CD4-positive, alpha-beta T cell treated with Interleukin-12 subunit alpha and Interleukin-12 subunit beta, for 1 hour (primary cell): ENCODE data around the gene CMIP.
A peak's percentile ranks its signal among the peaks of the same experiment; 100 is the strongest.

Experiments
- DNase-seq: peaks from one replicate; pipeline ENCODE4 v3.0.0-alpha.2; 2020

The CMIP gene

DNA sequence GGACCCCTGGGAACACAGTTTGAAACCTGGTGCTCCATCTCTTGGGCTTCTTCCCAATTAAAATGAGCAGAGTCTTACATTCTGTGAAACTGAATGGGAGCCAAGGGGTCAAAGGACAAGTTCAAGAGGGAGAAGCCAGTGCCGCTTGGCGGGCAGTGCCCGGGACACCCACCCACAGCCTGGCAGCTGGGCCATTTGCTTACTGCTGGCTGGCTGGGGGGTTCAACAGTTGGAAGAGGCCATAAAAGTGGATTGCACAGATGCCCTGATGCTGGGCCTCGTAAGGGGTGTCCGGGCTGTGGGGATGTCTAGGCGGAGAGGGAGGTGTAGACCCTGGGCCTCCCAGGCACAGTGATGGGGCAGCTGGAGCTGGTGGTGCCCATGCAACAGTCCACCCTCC, 52.1 kb downstream of the CMIP start:
- no peak for DNase-seq

DNA sequence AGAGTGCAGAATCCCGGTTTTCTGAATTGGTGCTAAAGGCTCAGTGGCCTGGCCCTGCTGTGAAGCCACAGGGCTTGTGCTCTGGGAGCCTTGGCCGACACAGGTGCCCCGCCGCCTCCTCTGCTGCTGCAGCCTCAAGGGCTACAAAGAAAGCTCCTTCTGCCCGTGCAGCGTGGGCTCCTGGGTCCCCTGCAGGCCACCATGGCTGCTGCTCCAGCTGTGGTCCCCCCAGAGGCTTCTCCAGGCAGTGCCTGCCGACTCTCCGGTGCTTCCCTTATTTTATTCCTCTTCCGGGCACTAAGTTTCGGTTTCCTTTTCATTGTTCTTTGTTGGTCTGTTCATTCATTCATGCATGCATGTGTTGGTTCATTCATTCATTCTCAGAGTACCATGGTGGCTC, 53.1 kb downstream of the CMIP start:
- peak; percentile 26 for DNase-seq

DNA sequence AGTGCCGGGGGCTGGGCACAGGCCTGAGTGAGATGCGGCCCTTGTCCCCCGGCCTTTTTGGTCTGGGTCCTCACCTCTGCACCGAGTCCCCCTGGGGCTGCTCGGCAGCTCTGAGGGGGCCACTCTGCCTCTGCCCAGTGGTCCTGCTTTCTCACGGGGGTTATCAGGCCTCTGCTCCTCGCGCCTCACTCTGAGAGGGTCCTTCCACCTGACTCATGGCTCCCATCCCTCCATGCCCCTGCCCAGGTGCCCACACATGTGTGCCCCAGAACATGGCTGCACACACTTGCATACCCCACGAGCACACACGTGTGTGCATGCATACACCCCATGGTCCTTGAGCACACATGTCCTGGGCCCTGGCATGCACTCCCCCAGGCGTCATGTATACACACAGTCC, 53.7 kb downstream of the CMIP start:
- no peak for DNase-seq

DNA sequence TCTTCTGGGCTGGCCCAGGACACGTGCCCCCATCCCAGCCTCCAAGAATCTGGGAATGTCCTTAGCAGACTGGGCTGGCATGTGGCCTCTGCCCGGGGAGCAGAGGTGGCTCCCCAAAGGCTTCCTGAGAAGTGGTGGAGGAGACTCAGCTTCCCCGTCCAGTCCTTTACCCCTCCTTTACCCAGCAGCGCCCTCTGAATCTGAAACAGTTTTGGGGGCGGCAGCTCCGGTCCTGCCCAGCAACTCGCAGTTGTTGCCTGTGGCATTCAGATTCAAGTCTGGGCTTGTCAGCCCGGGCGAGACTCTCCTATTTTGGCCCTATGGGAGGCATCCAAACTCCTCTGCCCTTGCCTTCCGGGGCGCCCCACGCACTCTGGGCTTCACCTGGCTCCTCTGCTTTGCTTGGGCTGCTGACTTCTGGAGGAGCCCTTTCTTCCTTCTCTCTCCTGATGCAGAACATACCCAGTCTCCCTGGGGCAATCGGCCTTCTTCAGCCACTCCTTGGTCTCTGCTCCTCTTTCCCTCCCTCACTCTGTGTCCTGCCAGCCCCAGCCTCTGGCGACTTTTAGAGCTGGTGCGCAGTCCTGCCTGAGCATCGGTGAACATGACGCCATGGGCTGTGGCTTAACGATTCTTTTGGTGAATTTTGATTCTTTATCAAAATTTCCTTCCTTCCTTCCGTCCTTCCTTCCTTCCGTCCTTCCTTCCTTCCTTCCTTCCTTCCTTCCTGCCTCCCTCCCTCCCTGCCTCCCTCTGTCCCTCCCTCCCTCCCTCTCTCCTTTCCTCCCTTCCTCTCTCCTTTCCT, 55.2 kb downstream of the CMIP start:
- no peak for DNase-seq

DNA sequence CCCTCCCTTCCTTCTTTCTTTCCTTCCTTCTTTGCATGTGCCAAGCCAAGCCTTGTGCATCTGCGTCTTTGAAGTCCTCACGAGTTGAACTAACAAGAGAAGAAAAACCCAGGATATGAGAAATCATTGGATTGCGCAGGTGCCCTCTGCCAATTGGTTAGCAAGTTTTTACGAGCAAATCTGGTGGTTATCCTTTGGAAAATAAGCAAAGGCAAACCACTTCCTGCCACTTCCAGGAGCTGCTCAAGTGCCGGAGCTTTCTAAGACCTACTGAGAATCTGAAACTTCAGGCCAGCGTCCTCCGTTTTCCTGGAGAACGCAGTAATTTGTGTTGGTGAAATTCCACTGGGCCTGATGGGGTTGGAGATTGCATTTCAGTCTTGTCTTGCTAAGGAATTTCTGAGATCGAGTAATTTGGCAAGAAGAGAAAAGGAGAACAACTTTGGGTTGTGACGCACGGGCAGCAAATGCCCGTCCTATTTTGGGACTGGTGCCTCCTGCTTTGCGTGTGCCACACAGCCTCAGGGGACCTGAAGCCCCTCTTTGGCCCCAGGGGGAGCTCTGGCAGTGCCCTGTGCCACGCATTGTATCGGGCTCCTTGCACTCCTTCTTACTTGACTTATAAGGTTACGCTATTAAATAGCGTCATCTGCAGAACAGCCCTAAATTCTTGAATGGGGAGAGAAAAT, 56.4 kb downstream of the CMIP start:
- DNase-seq = no peak

DNA sequence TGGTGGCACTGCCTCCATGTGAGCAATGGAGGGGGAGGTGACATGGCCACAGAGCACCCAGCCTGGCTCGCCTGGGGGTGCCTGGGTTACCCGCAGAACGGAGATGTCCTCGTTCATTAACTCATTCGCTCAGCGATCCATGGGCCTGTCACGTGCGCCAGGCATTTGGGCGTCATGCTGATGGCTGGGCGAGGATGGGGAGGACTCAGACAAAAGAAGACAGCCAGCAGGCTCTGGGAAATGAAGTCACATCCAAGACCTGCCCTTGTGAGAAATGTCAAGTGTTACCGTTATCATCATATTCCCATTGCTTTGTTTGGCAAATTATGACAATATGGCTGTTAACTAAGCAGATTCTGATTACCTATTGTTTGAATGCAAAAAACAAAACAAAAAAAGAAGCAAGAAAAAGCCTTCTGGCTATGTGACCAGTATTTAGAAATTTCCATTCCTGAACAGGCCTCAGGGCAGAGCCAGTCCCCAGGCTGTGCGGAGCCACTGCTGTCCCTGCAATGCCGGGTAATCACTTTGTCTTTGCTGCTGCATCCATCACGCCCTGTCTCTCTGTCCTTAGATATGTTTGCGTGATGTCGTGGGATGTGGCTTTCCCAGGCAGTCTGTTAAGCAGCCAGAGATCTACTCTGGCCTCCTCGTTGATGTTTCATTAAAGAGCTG, 57.9 kb downstream of the CMIP start:
- DNase-seq = no peak

DNA sequence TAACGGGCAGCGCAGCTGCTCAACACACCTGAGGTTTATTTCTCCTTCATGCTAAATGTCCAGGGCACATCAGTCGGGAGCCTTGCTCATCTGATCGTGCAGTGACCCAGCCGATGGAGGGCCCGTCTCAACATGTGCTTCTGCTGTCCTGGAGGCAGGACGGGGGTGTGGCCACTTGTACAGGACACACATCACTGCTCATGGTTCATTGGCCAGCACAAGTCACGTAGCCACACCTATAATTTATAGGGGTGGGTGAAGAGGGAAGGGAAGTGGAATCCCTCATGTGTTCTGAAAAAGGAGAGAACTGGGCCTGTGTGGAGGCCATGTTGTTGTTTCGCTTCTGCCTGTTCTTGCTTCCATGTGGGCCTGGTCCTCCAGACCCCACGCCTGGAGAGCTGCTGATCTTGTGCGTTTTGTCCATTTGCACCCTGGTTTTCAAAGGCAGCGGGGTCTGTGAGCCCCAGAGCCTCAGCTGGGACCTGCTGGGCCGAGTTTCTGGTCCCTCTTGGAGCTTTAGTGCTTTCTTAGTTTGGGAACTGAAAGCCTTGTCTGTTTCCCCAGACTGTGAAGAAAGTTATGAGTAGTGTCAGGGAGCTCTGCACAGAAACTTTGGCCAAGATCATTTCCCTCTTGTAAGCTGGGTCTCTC, 60.5 kb downstream of the CMIP start:
- DNase-seq = no peak

DNA sequence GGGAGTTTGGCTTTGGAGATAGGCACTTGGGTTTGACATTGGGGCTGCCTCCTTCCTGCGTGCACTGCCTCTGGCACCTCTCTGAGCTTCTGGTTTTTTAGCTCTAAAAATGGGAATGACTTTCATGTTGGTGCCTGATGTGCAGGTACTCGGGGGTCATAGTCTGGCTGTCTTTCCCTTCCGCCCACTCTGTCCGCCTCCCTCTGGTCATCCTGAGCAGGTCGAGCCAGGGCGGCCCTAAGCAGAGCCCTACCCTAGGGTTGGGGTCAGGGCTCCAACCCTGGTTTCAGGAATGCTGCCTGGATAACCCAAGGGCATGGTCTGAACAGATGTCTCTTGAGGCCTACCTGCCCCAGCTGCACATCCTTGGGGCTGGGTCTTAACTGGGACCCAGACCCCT, 64.8 kb downstream of the CMIP start:
- no peak for DNase-seq

DNA sequence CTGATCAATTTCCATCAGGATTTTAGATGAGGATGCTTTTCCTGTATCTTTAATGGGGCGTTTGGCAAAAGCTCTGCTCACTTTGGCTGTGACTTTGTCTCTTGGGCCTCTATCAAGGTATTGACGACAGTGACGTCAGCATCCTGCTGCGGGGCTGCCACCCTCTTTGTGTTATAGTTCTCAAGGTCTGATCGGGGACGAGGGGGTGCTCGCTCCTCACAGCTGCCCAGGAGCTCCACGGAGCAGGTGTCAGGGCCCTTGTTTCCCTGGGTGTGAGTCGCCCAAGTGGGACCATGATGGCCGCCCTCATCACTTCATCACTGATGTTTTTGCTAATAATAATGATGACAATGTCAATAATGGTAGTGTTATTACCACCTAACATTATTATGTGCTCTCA, 65.4 kb downstream of the CMIP start:
- DNase-seq = no peak

DNA sequence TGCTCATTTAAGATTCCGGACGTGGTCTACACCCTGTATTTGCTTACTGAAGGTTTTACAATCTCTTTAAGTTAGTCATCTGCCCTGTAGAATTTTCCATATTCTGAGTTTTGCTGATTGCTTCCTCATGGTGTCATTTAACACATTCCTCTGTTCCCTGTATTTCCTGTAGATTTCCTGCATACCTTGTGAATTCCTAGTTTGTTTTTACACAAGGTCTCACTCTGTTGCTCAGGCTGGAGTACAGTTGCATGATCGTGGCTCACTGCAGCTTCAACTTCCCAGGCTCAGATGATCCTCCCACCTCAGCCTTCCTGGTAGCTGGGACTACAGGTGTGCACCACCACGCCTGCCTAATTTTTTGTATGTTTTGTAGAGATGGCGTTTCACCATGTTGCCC, 66.8 kb downstream of the CMIP start:
- DNase-seq = no peak

DNA sequence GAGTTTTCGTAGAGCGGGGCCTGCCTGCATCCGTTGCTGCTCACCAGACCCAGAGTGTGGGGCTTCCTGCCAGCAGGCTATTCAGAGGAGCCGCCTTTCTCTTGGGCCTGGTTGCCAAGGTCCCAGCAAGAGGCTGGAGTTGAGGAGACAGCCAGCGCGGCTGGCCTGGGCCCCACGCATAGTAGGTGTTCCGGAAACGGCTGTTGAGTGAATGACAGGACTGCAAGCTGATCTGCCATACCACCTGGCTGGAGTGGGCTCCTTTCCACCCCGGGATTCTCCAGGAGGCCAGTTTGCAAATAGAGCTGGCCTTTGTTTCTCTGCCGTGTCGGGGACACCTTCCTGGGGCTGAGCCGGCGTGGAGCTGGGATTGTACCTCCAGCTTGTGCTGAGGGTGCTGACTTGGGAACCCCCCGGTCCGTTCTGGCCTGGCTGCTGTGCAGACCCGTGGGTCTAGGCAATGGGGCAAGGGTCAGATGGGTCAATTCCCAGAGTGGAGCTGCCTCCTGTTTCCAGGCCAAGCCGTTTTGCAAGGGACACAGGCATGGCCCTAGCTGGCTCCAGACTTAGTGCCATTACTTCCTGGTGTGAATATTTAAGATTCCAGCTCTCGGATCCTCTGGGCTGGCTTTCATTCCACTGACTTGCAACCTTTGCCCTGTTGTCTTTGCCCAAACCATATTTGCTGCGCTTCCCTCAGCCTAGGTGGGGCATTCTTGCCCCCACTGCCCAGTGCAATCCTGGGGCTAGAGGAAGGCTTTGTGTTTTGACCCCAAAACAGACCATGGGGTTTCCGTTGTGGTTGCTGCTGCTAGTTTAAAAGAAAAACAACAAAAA, 68.8 kb downstream of the CMIP start:
- no peak for DNase-seq

DNA sequence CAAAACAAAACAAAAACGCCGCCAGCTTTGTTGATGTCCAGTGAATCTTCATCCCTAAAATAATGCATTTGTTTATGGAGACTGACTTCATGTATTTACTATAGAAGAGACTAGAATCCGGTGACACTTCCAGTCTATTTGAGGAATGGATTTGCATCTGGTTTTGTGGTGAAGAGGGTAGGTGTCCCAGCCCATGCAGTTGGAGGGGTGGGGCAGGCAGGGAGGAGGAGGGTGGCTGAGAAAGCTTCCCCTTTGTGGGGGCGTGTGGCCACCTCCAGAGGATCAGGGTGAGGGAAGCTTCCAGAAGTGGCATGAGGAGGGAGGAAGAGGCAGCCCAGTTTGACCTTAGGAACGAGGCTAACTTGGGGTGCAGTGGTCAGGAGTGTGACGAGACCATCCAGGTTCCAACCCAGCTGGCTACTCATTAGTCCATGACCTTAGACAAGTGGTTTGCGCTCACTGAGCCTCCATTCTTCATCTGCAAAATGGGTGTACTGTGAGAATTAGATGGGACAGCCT, 69.5 kb downstream of the CMIP start:
- DNase-seq = no peak

DNA sequence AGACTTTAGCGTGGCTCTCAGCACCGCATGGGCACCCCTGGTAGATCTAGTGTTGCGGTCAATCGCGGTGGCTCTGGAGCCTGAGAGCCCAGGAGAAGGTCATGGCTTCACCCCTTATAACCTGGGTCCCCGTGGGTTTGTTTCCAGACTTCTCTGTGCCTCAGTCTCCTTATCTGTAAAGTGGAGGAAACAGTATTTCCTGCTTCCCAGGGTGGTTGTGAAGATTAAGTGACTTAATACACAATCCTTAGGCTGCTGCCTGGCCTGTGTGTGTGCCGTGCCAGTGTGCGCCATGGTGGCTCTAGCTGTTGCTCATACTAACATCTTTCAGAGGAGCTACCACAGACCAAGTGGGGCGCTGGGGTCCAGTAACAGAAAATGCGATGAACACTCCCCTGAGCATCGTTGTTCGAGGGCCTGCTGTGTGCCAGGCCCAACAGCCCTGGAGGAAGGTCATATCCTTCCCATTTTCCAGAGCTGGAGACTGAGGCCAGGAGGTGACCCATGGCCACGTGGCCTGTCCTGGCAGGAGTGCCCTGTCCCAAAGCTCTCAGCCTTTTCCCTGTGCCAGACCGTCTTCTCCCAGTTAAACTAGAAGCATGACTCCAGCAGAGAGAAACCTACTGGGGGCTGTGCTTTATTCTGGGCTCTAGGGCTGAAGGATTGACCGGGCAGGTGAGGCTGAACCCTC, 70.1 kb downstream of the CMIP start:
- no peak for DNase-seq

DNA sequence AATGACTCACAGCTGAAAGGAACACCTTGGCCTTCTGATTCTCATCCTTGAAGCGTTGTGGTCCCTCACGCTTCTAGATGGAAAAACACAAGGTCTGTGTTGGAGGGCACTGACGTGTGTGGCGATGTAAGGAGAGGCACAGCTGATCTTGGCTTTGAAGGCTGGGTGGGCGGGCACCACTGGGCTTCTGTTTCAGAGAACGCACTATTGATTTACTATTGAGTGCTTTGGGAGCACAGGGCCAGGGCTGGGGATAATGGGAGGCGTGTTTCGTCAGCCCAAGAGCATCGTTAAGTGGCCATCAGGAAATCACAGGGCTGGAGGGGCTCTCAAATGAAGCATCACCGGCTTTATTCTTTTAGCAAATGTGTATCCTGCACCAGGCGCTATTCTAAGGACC, 70.7 kb downstream of the CMIP start:
- no peak for DNase-seq

DNA sequence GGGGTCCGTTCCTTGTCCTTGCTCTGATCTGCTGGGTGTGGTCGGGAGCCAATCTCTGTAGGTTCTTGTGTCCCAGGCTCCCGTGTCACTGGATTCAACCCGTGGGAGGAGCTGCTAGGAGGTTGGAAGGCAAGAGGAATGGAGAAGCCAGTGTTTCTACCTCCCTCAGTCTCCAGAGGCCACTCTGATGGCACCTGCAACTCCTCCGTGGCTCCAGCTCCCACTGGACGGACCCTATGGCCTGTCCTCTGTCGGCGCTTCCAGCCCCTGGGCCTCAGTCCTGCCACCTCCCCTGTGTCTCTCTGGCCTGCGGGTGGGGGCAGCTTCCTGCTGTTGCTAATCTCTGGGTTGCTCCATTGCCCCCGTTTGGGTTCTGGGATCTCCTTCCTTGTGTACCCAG, 71.1 kb downstream of the CMIP start:
- DNase-seq = no peak

DNA sequence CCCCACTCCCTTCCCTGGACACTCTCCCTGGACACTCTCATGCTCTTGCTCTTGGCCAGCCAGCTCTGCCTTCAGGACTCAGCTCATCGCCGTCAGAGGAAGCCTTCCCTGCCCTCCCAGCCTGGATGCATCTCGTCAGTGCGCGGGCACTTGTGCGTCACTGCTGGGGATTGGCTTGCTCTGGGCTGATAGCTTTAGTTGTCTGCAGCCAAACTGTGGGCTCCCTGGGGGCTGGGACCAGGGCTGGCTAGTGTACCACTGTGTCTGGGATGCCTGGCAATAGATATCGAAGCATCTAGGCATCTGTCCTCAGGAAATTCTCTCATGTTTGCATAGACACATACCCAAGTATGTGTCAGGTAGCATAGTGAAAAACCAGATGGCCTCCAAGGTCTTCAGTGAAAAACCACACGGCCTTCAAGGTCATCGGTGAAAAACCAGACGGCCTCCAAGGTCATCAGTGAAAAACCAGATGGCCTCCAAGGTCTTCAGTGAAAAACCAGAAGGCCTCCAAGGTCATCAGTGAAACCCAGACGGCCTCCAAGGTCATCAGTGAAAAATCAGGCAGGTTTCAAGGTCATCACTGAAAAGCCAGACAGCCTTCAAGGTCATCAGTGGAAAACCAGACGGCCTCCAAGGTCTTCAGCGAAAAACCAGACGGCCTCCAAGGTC, 72.0 kb downstream of the CMIP start:
- DNase-seq = no peak

DNA sequence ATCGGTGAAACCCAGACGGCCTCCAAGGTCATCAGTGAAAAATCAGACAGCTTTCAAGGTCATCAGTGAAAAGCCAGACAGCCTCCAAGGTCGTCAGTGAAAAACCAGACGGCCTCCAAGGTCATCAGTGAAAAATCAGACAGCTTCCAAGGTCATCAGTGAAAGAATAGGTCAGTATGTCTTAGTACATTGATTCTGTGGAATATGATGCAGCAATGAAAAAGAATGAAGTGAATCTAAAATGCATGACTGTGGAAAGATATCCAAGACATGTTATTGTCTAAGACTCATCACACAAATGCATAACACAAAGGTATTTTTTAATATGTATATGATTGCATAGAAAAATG, 72.5 kb downstream of the CMIP start:
- DNase-seq = no peak

DNA sequence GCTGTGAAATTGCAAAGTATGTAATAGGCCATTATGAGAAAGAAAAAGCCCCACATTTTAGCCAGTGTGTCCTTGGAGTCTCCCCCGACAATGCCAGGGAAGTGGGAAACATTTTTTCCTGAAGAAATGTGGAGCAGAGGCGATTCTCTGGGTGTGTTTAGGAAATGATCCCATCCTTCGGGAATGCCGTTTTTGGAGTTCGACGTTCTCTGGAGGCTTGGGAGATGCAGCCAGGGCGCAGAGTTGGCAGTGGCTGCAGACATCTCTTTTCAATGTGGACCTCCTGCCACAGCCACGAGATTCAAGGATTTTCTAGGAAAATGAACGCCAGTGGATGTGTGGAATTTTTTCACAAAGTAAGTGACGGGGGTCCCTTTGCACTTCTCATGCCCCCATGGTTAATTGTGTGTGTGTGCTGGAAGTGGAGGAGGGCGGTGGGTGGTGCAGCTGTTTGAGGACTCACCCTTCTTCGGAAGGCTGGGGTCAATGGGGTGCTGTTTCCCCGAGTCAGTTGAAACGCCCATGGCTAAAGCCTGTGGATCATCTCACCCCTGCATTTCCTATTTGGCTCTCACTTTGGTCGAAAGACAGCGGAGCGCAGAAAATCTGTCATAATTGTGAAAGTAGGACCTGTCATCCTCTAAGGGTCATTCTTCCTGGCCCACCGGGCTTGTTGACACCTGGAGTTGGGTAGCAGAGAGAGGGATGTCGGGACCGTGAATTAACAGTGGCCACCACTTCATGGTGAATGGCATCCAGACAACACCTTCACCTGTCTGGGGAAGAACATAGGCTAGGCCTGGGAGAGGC, 73.2 kb downstream of the CMIP start:
- DNase-seq = no peak

DNA sequence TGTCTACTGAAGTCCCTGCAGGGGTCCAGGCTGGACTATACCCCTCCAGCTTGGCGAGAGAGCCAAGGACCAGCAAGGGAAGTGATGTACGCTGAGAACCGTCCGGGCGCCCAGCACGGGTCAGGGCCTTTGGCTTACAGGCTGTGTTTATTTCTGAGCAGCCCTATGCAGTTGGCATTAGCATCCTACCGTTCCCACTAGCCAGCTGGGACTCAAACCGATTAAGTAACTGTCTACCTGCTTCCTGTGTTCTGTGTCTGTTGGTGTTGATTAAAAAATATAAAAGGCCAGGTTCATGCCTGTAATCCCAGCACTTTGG, 73.8 kb downstream of the CMIP start:
- DNase-seq = no peak

DNA sequence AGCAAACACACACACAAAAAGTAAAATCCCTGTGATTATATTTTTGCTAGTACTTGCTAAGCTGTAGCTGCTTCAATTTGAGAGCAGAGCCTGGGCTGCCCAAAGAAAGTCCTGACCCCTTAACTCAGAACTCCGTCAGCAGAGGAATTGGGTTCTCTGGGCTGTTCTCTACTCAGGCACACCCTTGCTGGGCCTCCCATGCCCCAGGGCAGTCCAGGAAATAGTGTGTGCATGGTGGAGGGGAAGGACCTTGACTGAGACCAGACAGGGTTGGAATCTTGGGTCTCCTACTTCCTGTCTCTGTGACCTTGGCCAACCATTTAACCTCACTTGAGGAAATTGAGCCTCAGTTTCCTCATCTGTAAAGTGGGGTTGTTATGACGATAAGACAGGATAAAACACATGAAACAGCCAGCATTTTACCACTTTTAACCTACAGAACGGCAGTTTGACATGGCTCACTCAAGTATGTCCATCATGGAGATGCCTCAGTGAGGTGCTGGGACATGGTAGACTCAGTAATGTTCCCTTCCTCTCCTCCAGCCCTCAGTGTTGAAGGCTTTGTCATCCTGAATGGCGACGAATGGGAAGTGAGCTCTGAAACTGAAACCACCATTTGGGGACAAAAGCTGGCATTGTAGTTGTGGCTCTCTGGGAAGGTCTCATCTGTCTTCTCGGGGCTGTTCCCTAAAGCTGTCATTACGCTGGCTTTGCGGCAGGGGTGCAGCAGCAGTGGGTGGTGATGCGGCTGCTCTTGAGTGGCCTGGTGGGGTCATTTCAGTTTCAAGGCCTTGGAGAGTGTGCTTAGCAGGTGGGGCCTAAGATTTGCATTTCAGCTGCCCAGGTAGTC, 74.9 kb downstream of the CMIP start:
- no peak for DNase-seq
